Ureter (tissue), 1 donor: Measurements from ENCODE around the gene EML6. TPM values are rescaled to one million over a fixed set of nuclear protein-coding genes. Genes with fewer than 3 reads are reported as not detected.

ENCODE experiments used
- DNase-seq: peaks from one replicate; pipeline ENCODE4 v3.0.0-alpha.2; 2020; ENCODE audit warnings: low spot score
- total RNA-seq: library from RNA; stranded (reverse); gene quantifications from one replicate; pipeline ENCODE4 v1.2.4, GENCODE V29; 2023
- donor health status: DM: yes; HTN: yes; CAD: no.

Gene EML6
- total RNA-seq, 1 donor from 2014 or later = 5.4 TPM

GRCh38 chr2:54706622-54707021 is 16.8 kb upstream of the EML6 start:
- DNase-seq = no peak

GRCh38 chr2:54708584-54709335 is 14.7 kb upstream of the EML6 start:
- DNase-seq = peak; percentile 50

GRCh38 chr2:54709336-54709809 is 14.1 kb upstream of the EML6 start:
- DNase-seq = peak; percentile 69

- DNase-seq = no peak
Measured at GRCh38 chr2:54710216-54710615, 13.2 kb upstream of the EML6 start.

GRCh38 chr2:54712516-54712915 is 10.9 kb upstream of the EML6 start:
- DNase-seq = no peak

GRCh38 chr2:54714996-54715395 is 8.5 kb upstream of the EML6 start:
- no peak for DNase-seq

- DNase-seq = no peak
Measured at GRCh38 chr2:54716375-54716774, 7.1 kb upstream of the EML6 start.

GRCh38 chr2:54720563-54720962 is 2.9 kb upstream of the EML6 start:
- DNase-seq = no peak

GRCh38 chr2:54722641-54723040 is 821 bp upstream of the EML6 start:
- DNase-seq = no peak

GRCh38 chr2:54723996-54724559 is 616 bp downstream of the EML6 start:
- no peak for DNase-seq

- no peak for DNase-seq
Measured at GRCh38 chr2:54724560-54725342, 1.3 kb downstream of the EML6 start.

- DNase-seq = no peak
Measured at GRCh38 chr2:54725343-54726099, 2.1 kb downstream of the EML6 start.

- no peak for DNase-seq
Measured at GRCh38 chr2:54726431-54726830, 3.0 kb downstream of the EML6 start.

- no peak for DNase-seq
Measured at GRCh38 chr2:54726940-54727339, 3.5 kb downstream of the EML6 start.

GRCh38 chr2:54728669-54729120 is 5.2 kb downstream of the EML6 start:
- DNase-seq = no peak

- DNase-seq = no peak
Measured at GRCh38 chr2:54735636-54736035, 12.2 kb downstream of the EML6 start.

GRCh38 chr2:54738281-54738680 is 14.8 kb downstream of the EML6 start:
- no peak for DNase-seq

GRCh38 chr2:54740333-54740732 is 16.9 kb downstream of the EML6 start:
- no peak for DNase-seq

GRCh38 chr2:54741250-54741649 is 17.8 kb downstream of the EML6 start:
- DNase-seq = no peak

GRCh38 chr2:54750040-54750439 is 26.6 kb downstream of the EML6 start:
- no peak for DNase-seq

GRCh38 chr2:54752439-54752838 is 29.0 kb downstream of the EML6 start:
- no peak for DNase-seq
